SU-DHL-6 (cell line): ENCODE results near the gene POC1A.

Experiments used
- CTCF ChIP-seq: fragments of 200-600 bp; sonication (generic); IDR thresholded peaks from one replicate; pipeline ENCODE4 v1.5.1; 2017; ENCODE audit warnings: antibody characterized with exemption, mild to moderate bottlenecking, low read length, moderate library complexity; ENCODE audit not compliant: insufficient read depth, poor library complexity, severe bottlenecking
- EZH2phosphoT487 ChIP-seq: fragments of 200-600 bp; sonication (generic), shearing (Covaris generic); conservative IDR thresholded peaks from 2 replicates; pipeline ENCODE4 v1.6.1; 2018; ENCODE audit warnings: mild to moderate bottlenecking, antibody characterized with exemption, low read length, moderate library complexity, mixed read lengths

- TF ChIP-seq CTCF (no peak), EZH2phosphoT487 (no peak)
Observed at GRCh38 chr3:52072471-52072870, 81.8 kb downstream of the POC1A start.
